Cardiac muscle cell (in vitro differentiated cells and primary cell): ENCODE data around the gene ACSL1. TPM values are rescaled to one million over a fixed set of nuclear protein-coding genes. Genes with fewer than 3 reads are reported as not detected.

ENCODE experiments used
- DNase-seq, 2 donors: peaks; one replicate each; pipeline versions ENCODE4 v3.0.0 to v3.0.0-alpha.2; 2010 to 2017; ENCODE audit warnings: low read depth in 1 of 2, low spot score in 1 of 2
- H3K27ac ChIP-seq: fragments of 200-600 bp; sonication (generic); 2 replicates; pipeline ENCODE4 v1.5.1; 2016
- H3K27me3 ChIP-seq: fragments of 200-600 bp; sonication (generic); 2 replicates; pipeline ENCODE4 v1.6.0; 2016; ENCODE audit warnings: control low read depth
- H3K36me3 ChIP-seq: fragments of 200-600 bp; sonication (generic); 2 replicates; pipeline ENCODE4 v1.5.1; 2016; ENCODE audit warnings: control low read depth
- H3K4me1 ChIP-seq: fragments of 200-600 bp; sonication (generic); 2 replicates; pipeline ENCODE4 v1.8.1; 2017; ENCODE audit warnings: low read depth, mild to moderate bottlenecking, mixed run types
- H3K4me3 ChIP-seq: fragments of 200-600 bp; sonication (generic); 2 replicates; pipeline ENCODE4 v1.5.1; 2016; ENCODE audit warnings: mild to moderate bottlenecking
- H3K9me3 ChIP-seq: fragments of 200-600 bp; sonication (generic); 2 replicates; pipeline ENCODE4 v1.5.1; 2017; ENCODE audit warnings: low read depth, mild to moderate bottlenecking, control low read depth
- polyA plus RNA-seq: library from polyadenylated mRNA; unstranded; fragments of >200 nt; fragmentation: Nextera tagmentation; extraction: Ambion mirVana; gene quantifications from 2 replicates; pipeline ENCODE4 v1.2.1, GENCODE V29; 2016
- total RNA-seq: library from RNA; depleted of rRNA; stranded (reverse); fragments of >200 nt; gene quantifications from 2 replicates; pipeline ENCODE4 v1.2.3, GENCODE V29; 2016
- TF ChIP-seq, protein P1 (sequence below): IDR thresholded peaks from 2 replicates; pipeline ENCODE4 v1.5.1; 2012; ENCODE audit warnings: low read depth, mild to moderate bottlenecking, low read length

ACSL1 gene
- total and polyA plus RNA-seq, 2 experiments from 2014 or later, result 66.4 to 76.6 TPM

DNA sequence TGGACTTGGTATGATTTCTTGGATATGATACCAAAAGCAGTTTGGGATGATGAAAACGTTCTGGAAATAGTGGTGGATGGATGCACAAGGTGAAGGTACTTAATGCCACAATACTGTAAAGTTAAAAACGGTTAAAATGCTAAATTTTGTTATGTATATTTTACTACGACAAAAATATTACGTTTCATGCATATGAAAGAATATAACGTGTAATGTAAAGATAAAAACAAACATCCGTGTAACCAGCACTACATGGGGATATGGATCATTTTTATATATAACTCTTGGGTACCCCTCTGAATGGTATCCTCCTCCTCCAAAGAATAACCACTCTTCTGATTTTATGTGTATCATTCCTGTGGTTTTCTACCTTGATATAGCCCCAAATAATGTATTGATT lies 91.0 kb downstream of the ACSL1 start:
- Histone ChIP-seq H3K4me3 (peak overlapping the region; percentile 20), H3K9me3 (no peaks in the 10 kb centered on the region), H3K27ac (peak overlapping the region; percentile 70), H3K4me1 (peaks cover 11% of the 10 kb centered on the region), H3K27me3 (no peaks in the 10 kb centered on the region), H3K36me3 (no peaks in the 10 kb centered on the region)
- DNase-seq, result no peak
- TF ChIP-seq, protein P1, sequence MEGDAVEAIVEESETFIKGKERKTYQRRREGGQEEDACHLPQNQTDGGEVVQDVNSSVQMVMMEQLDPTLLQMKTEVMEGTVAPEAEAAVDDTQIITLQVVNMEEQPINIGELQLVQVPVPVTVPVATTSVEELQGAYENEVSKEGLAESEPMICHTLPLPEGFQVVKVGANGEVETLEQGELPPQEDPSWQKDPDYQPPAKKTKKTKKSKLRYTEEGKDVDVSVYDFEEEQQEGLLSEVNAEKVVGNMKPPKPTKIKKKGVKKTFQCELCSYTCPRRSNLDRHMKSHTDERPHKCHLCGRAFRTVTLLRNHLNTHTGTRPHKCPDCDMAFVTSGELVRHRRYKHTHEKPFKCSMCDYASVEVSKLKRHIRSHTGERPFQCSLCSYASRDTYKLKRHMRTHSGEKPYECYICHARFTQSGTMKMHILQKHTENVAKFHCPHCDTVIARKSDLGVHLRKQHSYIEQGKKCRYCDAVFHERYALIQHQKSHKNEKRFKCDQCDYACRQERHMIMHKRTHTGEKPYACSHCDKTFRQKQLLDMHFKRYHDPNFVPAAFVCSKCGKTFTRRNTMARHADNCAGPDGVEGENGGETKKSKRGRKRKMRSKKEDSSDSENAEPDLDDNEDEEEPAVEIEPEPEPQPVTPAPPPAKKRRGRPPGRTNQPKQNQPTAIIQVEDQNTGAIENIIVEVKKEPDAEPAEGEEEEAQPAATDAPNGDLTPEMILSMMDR, result no peak

DNA sequence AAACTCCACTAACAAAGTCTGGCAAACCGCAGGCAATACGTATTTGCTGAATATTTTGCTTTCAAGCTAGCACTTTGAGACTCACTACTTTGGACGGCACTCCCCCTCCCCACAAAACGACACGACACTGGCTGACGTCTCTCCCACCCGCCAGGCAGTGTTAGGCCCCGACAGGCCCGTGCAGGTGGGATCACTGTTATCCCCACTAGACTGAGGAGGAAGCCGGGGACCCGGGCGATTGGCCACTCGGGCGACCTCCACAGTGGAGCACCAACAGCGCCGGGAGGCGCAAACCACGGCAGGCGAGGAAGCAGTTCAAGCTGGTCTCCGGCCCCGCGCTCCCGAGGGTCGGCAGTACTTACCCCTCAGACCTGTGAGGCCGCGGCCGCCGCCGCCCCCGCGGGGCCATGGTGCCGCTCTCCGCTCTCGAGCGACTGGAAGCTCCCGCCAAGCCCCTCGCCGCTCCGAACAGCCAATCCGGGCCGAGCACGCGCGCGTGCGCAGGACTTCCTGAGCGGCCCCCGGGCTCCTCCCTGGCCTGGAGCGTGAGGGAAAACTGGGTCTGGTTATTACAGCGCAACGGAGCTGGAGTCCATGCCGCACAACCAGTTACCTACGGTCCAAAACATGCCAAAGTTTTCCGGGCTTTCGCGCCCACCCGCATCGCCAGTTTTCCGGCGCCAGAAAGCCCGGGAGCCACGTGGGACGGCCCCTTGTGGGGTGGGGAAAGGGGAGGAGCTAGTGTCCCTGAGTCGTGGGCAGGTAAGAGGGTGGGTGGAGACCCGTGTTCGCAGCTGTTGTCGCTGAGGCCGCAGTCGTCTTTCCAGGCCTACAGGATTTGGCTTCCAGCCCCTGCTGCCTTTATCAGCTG lies 91.9 kb downstream of the ACSL1 start, which contains the start of gene CENPU:
Gene CENPU, minus strand, starts transcription at position 443 of the 871 bp plus-strand sequence. Its CDS starts 34 bp downstream, at position 409.
- Histone ChIP-seq H3K36me3 (no peaks in the 10 kb centered on the region), H3K4me1 (peaks cover 11% of the 10 kb centered on the region), H3K9me3 (no peaks in the 10 kb centered on the region)

GRCh38 chr4:184732126-184732525 lies 93.6 kb downstream of the ACSL1 start:
- TF ChIP-seq, protein P1, result no peak
- Histone ChIP-seq H3K9me3 (no peaks in the 10 kb centered on the region), H3K36me3 (no peaks in the 10 kb centered on the region), H3K4me1 (peaks cover 11% of the 10 kb centered on the region), H3K4me3 (no peak overlapping the region), H3K27ac (no peak overlapping the region), H3K27me3 (no peaks in the 10 kb centered on the region)
- DNase-seq, result no peak

More for the DNA sequence above, 91.9 kb downstream of the ACSL1 start, which contains the start of gene CENPU:
- DNase-seq, result peak; percentile 99
- Histone ChIP-seq H3K27ac (peak within 1 kb of the TSS; percentile 70), H3K27me3 (no peaks in the 10 kb centered on the region), H3K4me3 (peak within 1 kb of the TSS; percentile 75)
- TF ChIP-seq, protein P1, result no peak

- no peaks in the 10 kb centered on the region for H3K9me3 ChIP-seq
- peaks cover 11% of the 10 kb centered on the region for H3K4me1 ChIP-seq
- TF ChIP-seq, protein P1, result no peak
- no peak for DNase-seq
- H3K36me3 ChIP-seq, result no peaks in the 10 kb centered on the region
- no peaks in the 10 kb centered on the region for H3K27me3 ChIP-seq
- no peak overlapping the region for H3K27ac ChIP-seq
- H3K4me3 ChIP-seq, result no peak overlapping the region
Observed at GRCh38 chr4:184731056-184731455, 94.7 kb downstream of the ACSL1 start.

DNA sequence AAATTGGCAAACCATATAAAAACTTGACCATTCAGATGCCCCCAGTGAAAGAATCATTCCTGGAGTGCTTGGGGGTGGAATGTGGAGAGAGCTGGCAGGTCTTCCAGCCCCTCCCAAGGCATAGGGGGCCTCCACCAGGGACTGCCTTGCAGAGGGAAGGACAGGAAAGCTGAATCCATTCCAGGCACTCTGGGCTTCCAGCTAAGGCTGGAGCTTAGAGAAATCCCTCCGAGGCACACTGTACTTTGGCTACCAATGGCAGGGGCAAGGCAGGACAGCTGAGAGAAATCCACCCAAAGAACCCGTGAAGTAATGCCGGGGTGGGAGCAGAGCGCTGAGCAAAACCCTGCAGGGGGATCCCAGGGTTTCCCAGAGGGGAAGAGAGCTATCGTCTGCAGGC lies 95.8 kb downstream of the ACSL1 start:
- peak in 1 of 2 donors; percentile 43 for DNase-seq
- Histone ChIP-seq H3K27me3 (no peaks in the 10 kb centered on the region), H3K9me3 (no peaks in the 10 kb centered on the region), H3K4me3 (no peak overlapping the region), H3K36me3 (no peaks in the 10 kb centered on the region), H3K4me1 (peaks cover 10% of the 10 kb centered on the region), H3K27ac (peak overlapping the region; percentile 47)
- TF ChIP-seq, protein P1, result no peak
